HL-60 (cell line): Measurements from ENCODE around the gene OTX2.

Experiments
- DNase-seq, 2 experiments: peaks; one replicate each; pipeline ENCODE4 v3.0.0-alpha.2; 2010 to 2020; ENCODE audit warnings: low read depth in 1 of 2, low spot score in 1 of 2
- H3K27ac ChIP-seq: fragments of 250-450 bp; sonication (Bioruptor Pico); replicated peaks from 2 replicates; pipeline ENCODE4 v1.5.1; 2020; ENCODE audit warnings: mild to moderate bottlenecking, moderate library complexity
- H3K27me3 ChIP-seq: fragments of 250-450 bp; sonication (Bioruptor Pico); 2 replicates; pipeline ENCODE4 v1.5.1; 2021; ENCODE audit warnings: mild to moderate bottlenecking, moderate library complexity; ENCODE audit not compliant: insufficient read depth, poor library complexity, severe bottlenecking
- H3K4me3 ChIP-seq: replicated peaks from 2 replicates; pipeline ENCODE4 v1.5.1; 2011; ENCODE audit warnings: mild to moderate bottlenecking, control low read depth, low read length; ENCODE audit not compliant: insufficient read depth
- GABPA ChIP-seq: IDR thresholded peaks from 2 replicates; pipeline ENCODE4 v1.6.1; 2012; ENCODE audit warnings: low read depth
- POLR2AphosphoS5 ChIP-seq: IDR thresholded peaks from 2 replicates; pipeline ENCODE4 v1.6.1; 2012; ENCODE audit warnings: low read depth
- REST ChIP-seq: IDR thresholded peaks from 2 replicates; pipeline ENCODE4 v1.6.1; 2012; ENCODE audit warnings: low read depth; ENCODE audit not compliant: insufficient replicate concordance
- SPI1 ChIP-seq: IDR thresholded peaks from 2 replicates; pipeline ENCODE4 v1.6.1; 2012; ENCODE audit warnings: low read depth, mild to moderate bottlenecking, borderline replicate concordance
- TF ChIP-seq, protein P1 (sequence below): IDR thresholded peaks from one replicate; pipeline ENCODE4 v1.5.1; 2011; ENCODE audit warnings: low read length, control low read depth, inconsistent platforms; ENCODE audit not compliant: insufficient read depth

The OTX2 gene

DNA sequence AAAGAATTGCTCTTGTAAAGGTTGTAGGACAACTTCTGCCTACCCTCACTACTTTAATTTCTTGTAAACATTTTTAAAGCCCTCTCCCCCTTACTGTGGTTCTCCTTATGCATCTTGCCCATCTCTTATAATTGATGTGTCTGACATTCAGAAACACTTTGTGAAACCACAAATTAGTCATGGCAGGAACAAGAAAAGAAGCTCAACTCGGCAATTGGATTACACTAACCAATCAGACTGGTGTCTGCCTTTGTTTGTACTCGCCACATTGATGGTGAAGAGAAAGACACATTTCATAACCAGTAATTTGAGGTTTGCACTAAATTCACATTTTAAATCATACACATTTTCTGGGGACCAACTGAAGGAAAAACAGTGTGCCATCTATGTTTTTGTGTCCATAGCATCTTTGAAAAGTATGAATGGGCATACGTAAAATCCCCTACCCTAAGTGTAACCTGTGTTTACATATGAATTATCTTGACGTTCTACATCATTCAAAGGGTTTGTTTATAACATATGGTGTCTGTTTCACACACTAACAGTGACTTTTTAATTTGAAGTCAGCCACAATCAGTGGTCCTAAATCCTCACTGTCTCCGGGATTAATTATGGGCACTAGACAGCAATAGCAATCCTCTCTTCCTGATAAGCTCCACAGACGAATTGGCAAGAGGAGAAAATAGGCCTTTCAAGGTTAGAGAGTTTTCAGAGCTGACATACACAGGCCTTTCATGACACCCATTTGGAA is 49.9 kb downstream of the OTX2 start:
- H3K27me3 ChIP-seq: no peaks in the 10 kb centered on the region
- H3K4me3 ChIP-seq: no peak overlapping the region
- DNase-seq: no peak
- TF ChIP-seq GABPA: no peak
- TF ChIP-seq REST: no peak
- TF ChIP-seq SPI1: no peak
- TF ChIP-seq, protein P1, sequence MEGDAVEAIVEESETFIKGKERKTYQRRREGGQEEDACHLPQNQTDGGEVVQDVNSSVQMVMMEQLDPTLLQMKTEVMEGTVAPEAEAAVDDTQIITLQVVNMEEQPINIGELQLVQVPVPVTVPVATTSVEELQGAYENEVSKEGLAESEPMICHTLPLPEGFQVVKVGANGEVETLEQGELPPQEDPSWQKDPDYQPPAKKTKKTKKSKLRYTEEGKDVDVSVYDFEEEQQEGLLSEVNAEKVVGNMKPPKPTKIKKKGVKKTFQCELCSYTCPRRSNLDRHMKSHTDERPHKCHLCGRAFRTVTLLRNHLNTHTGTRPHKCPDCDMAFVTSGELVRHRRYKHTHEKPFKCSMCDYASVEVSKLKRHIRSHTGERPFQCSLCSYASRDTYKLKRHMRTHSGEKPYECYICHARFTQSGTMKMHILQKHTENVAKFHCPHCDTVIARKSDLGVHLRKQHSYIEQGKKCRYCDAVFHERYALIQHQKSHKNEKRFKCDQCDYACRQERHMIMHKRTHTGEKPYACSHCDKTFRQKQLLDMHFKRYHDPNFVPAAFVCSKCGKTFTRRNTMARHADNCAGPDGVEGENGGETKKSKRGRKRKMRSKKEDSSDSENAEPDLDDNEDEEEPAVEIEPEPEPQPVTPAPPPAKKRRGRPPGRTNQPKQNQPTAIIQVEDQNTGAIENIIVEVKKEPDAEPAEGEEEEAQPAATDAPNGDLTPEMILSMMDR: no peak
- TF ChIP-seq POLR2AphosphoS5: no peak
- H3K27ac ChIP-seq: no peak overlapping the region

GRCh38 chr14:56759633-56760032 is 50.6 kb downstream of the OTX2 start:
- H3K4me3 ChIP-seq: no peak overlapping the region
- TF ChIP-seq, protein P1: no peak
- TF ChIP-seq POLR2AphosphoS5: no peak
- no peak for TF ChIP-seq REST
- DNase-seq: no peak
- H3K27ac ChIP-seq: no peak overlapping the region
- no peaks in the 10 kb centered on the region for H3K27me3 ChIP-seq

GRCh38 chr14:56759094-56759493 is 51.2 kb downstream of the OTX2 start:
- TF ChIP-seq POLR2AphosphoS5: no peak
- TF ChIP-seq, protein P1: no peak
- no peak for TF ChIP-seq SPI1
- no peak for TF ChIP-seq REST
- TF ChIP-seq GABPA: no peak
- Histone ChIP-seq H3K4me3 (no peak overlapping the region), H3K27ac (no peak overlapping the region)

More at GRCh38 chr14:56759094-56759493, 51.2 kb downstream of the OTX2 start:
- H3K27me3 ChIP-seq: no peaks in the 10 kb centered on the region
- no peak for DNase-seq
